OCI-LY7 (cell line): ENCODE measurements around the gene SYN1. TPM values are rescaled to one million over a fixed set of nuclear protein-coding genes. Genes with fewer than 3 reads are reported as not detected.

Experiments
- BruUV-seq: library from RNA; stranded (reverse); fragments of 400-500 nt; replicated peaks from 2 replicates; lab custom pipeline; 2021; lab: Mats Ljungman, UMichigan
- CTCF ChIA-PET: fragments of 300-600 bp; sonication (Branson Sonifier 250); formaldehyde crosslinking; loops from one replicate; lab custom pipeline; 2022; ENCODE audit warnings: antibody characterized with exemption; ENCODE audit not compliant: unreplicated experiment; lab: Charles Lee
- POLR2A ChIA-PET: fragments of 300-600 bp; sonication (Branson Sonifier 250); formaldehyde crosslinking; loops from one replicate; lab custom pipeline; 2022; ENCODE audit warnings: antibody characterized with exemption; lab: Charles Lee
- DNase-seq: peaks from one replicate; pipeline ENCODE4 v3.0.0-alpha.2; 2015; ENCODE audit warnings: low spot score
- H2AFZ ChIP-seq: fragments of 200-600 bp; sonication (generic), shearing (Covaris generic); 2 replicates; pipeline ENCODE4 v1.6.1; 2014; ENCODE audit warnings: mild to moderate bottlenecking, antibody characterized with exemption, low read length, moderate library complexity
- H3K27ac ChIP-seq: fragments of 200-600 bp; sonication (generic); 2 replicates; pipeline ENCODE4 v1.5.1; 2014; ENCODE audit warnings: mixed run types, low read depth, mild to moderate bottlenecking, moderate library complexity, low read length, inconsistent platforms; ENCODE audit not compliant: poor library complexity, severe bottlenecking
- H3K36me3 ChIP-seq: fragments of 200-600 bp; sonication (generic); 2 replicates; pipeline ENCODE4 v1.6.1; 2014; ENCODE audit warnings: mild to moderate bottlenecking, antibody characterized with exemption, low read length, moderate library complexity, mixed read lengths; ENCODE audit not compliant: insufficient read depth
- H3K4me1 ChIP-seq: fragments of 200-600 bp; sonication (generic); 2 replicates; pipeline ENCODE4 v1.5.1; 2014; ENCODE audit warnings: mild to moderate bottlenecking, low read length; ENCODE audit not compliant: insufficient read depth, poor library complexity, severe bottlenecking
- H3K4me2 ChIP-seq: fragments of 200-600 bp; sonication (generic); 2 replicates; pipeline ENCODE4 v1.6.1; 2014; ENCODE audit warnings: mild to moderate bottlenecking, low read length
- H3K4me3 ChIP-seq: fragments of 200-600 bp; sonication (generic); 2 replicates; pipeline ENCODE4 v1.5.1; 2014; ENCODE audit warnings: mild to moderate bottlenecking, low read depth, low read length; ENCODE audit not compliant: poor library complexity, severe bottlenecking
- H3K79me2 ChIP-seq: fragments of 200-600 bp; sonication (generic); 2 replicates; pipeline ENCODE4 v1.6.1; 2016; ENCODE audit warnings: low read depth, mild to moderate bottlenecking, low read length, moderate library complexity, mixed read lengths; ENCODE audit not compliant: insufficient read depth
- H3K9me2 ChIP-seq: fragments of 200-600 bp; sonication (generic); 2 replicates; pipeline ENCODE4 v1.6.1; 2016; ENCODE audit warnings: mild to moderate bottlenecking, low read length, mixed read lengths; ENCODE audit not compliant: insufficient read depth
- H3K9me3 ChIP-seq: fragments of 200-600 bp; sonication (generic); 2 replicates; pipeline ENCODE4 v1.6.1; 2014; ENCODE audit warnings: mild to moderate bottlenecking, mixed run types, low read length, mixed read lengths
- H4K20me1 ChIP-seq: fragments of 200-600 bp; sonication (generic); 2 replicates; pipeline ENCODE4 v1.6.1; 2014; ENCODE audit warnings: mild to moderate bottlenecking, antibody characterized with exemption, low read length, moderate library complexity, mixed read lengths; ENCODE audit not compliant: insufficient read depth
- CTCF ChIP-seq: fragments of 200-600 bp; sonication (generic); conservative IDR thresholded peaks from 2 replicates; pipeline ENCODE4 v1.5.1; 2014; ENCODE audit warnings: mild to moderate bottlenecking, antibody characterized with exemption, low read length, moderate library complexity, mixed read lengths
- EZH2phosphoT487 ChIP-seq: fragments of 200-600 bp; sonication (generic); IDR thresholded peaks from 2 replicates; pipeline ENCODE4 v1.6.1; 2018; ENCODE audit warnings: low read depth, borderline replicate concordance, mild to moderate bottlenecking, mixed run types, antibody characterized with exemption, low read length, moderate library complexity, mixed read lengths
- intact Hi-C: fragments of 100-400 bp; cut with micrococcal nuclease; formaldehyde crosslinking; loops from one replicate; pipeline ENCODE4 v1.10.0; 2022; ENCODE audit not compliant: unreplicated experiment
- total RNA-seq, 2 experiments: library from RNA; depleted of rRNA in 1 of 2; stranded (reverse); fragments of >200 nt in 1 of 2; shearing (Covaris generic) in 1 of 2; gene quantifications; 2 replicates each; pipeline ENCODE4 v1.2.3, GENCODE V29; 2014 to 2022

The SYN1 gene
- total RNA-seq, 2 experiments from 2014 or later: not detected

GRCh38 chrX:47633689-47634590 is 14.3 kb upstream of the SYN1 start:
- no peaks in the 10 kb centered on the region for H3K9me3 ChIP-seq
- BruUV-seq: no TSS peak
- intact Hi-C loops: no loop called here
- ChIA-PET CTCF (no interaction called here), POLR2A (no interaction called here)
- peaks cover 15% of the 10 kb centered on the region for H3K4me1 ChIP-seq
- no peak overlapping the region for H3K27ac ChIP-seq
- no peak for TF ChIP-seq EZH2phosphoT487
- no peak for TF ChIP-seq CTCF
- H4K20me1 ChIP-seq: no peaks in the 10 kb centered on the region
- no peaks in the 10 kb centered on the region for H3K9me2 ChIP-seq
- H3K4me3 ChIP-seq: no peak overlapping the region
- no peaks in the 10 kb centered on the region for H3K79me2 ChIP-seq
- H3K36me3 ChIP-seq: peaks cover 37% of the 10 kb centered on the region
- H2AFZ ChIP-seq: no peak overlapping the region
- DNase-seq: no peak
- H3K4me2 ChIP-seq: no peak overlapping the region

DNA sequence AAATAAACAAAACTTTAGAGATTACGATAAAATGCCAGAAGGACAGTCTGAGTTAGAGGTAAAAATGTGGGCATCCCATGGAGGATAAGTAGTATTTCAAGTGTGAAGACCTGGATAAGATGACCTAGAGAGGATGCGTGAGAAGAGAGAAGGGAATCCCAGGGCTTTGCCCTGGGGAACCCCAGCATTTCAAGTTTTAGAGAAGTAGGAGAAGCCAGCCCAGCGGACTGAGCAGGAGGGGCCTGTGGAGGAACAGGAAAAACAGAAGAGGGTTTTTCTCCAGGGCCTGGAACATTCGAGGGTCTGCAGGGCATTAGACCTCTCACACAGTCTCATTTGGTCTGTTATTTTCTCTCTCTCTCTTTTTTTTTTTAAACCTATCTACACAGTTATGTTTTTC is 13.0 kb upstream of the SYN1 start:
- DNase-seq: no peak
- Histone ChIP-seq H3K4me3 (no peak overlapping the region), H3K79me2 (no peaks in the 10 kb centered on the region), H3K9me2 (no peaks in the 10 kb centered on the region), H3K4me2 (no peak overlapping the region), H3K36me3 (peaks cover 24% of the 10 kb centered on the region), H4K20me1 (no peaks in the 10 kb centered on the region), H3K4me1 (peaks cover 17% of the 10 kb centered on the region), H3K9me3 (no peaks in the 10 kb centered on the region), H3K27ac (no peak overlapping the region), H2AFZ (no peak overlapping the region)
- POLR2A ChIA-PET: no interaction called here
- BruUV-seq: no TSS peak
- CTCF ChIA-PET: no interaction called here
- no peak for TF ChIP-seq EZH2phosphoT487
- TF ChIP-seq CTCF: no peak
- intact Hi-C loops: no loop called here

DNA sequence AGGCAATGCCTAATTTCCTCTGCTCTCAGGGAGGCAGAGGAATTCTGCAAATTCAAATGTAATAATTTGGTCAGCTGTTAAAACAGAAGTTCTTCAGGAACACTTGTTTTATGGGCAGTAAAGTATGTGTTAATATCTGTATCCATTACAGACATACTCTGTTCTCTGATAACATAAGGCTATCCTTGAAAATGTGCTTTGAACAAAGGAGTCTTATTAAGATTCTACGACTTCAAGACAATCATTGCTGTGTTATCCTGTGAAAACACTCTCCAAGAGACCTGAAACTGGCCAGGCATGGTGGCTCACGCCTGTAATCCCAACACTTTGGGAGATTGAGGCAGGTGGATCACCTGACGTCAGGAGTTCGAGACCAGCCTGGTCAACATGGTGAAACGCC is 12.0 kb upstream of the SYN1 start:
- Histone ChIP-seq H3K4me3 (no peak overlapping the region), H3K79me2 (no peaks in the 10 kb centered on the region), H2AFZ (no peak overlapping the region), H4K20me1 (no peaks in the 10 kb centered on the region), H3K9me3 (no peaks in the 10 kb centered on the region), H3K4me2 (no peak overlapping the region), H3K27ac (no peak overlapping the region), H3K36me3 (peaks cover 16% of the 10 kb centered on the region), H3K4me1 (peaks cover 17% of the 10 kb centered on the region), H3K9me2 (no peaks in the 10 kb centered on the region)
- intact Hi-C loops: no loop called here
- no peak for TF ChIP-seq CTCF
- no peak for TF ChIP-seq EZH2phosphoT487
- no TSS peak for BruUV-seq
- ChIA-PET POLR2A (no interaction called here), CTCF (no interaction called here)
- no peak for DNase-seq
